Fibroblast of lung (primary cell): ENCODE results near the gene SDHC.

Experiments used
- CTCF ChIP-seq, 2 donors: IDR thresholded peaks in 1 of 2; conservative IDR thresholded peaks in 1 of 2; 1 replicate in 1 of 2; 2 replicates in 1 of 2; pipeline ENCODE4 v1.5.1; 2011 to 2012; ENCODE audit warnings: low read length in 2 of 2, control low read depth in 1 of 2, inconsistent platforms in 1 of 2, low read depth in 1 of 2, mild to moderate bottlenecking in 1 of 2
- EZH2 ChIP-seq: IDR thresholded peaks from 2 replicates; pipeline ENCODE4 v1.5.1; 2012; ENCODE audit warnings: low read length, control low read depth, mild to moderate bottlenecking; ENCODE audit errors: missing control alignments

- TF ChIP-seq CTCF (conservative IDR thresholded peaks at IDR 0.05 in 1 of 2, IDR thresholded peaks at IDR 0.05 in 1 of 2; ENCODE audit: low read depth in 1 of 2, low read length in 2 of 2), result no peak
- TF ChIP-seq EZH2, result no peak
Observed at GRCh38 chr1:161351482-161351881, 37.3 kb downstream of the SDHC start.
